CD4-positive, CD25-positive, alpha-beta regulatory T cell (primary cell): ENCODE measurements around the gene HOXD4. TPM values are rescaled to one million over a fixed set of nuclear protein-coding genes. Genes with fewer than 3 reads are reported as not detected.

Experiments used
- ATAC-seq, 2 donors: fragments of 150-1000 bp; cut with Tn5 transposase; one replicate each; pipeline ENCODE4 v1.10.0; 2021; ENCODE audit warnings: low read depth in 2 of 2, moderate number of reproducible peaks in 2 of 2, moderate library complexity in 1 of 2
- DNase-seq, 3 donors: peaks; one replicate each; pipeline versions ENCODE4 v3.0.0 to v3.0.0-alpha.2; 2012 to 2022; ENCODE audit warnings: mixed read lengths in 1 of 3
- H3K27ac ChIP-seq: one replicate; pipeline ENCODE4 v1.7.0; 2013; ENCODE audit warnings: mild to moderate bottlenecking, low read length; ENCODE audit not compliant: insufficient read depth, poor library complexity, severe bottlenecking
- H3K27me3 ChIP-seq: one replicate; pipeline ENCODE4 v1.7.0; 2013; ENCODE audit warnings: low read length; ENCODE audit not compliant: control insufficient read depth, insufficient read depth
- H3K36me3 ChIP-seq: one replicate; pipeline ENCODE4 v1.7.0; 2013; ENCODE audit warnings: mild to moderate bottlenecking, low read length, moderate library complexity; ENCODE audit not compliant: control insufficient read depth, insufficient read depth
- H3K4me1 ChIP-seq: 2 replicates; pipeline ENCODE4 v1.7.0; 2013; ENCODE audit warnings: mild to moderate bottlenecking, low read length; ENCODE audit not compliant: insufficient read depth, control insufficient read depth, poor library complexity, severe bottlenecking
- H3K4me3 ChIP-seq: one replicate; pipeline ENCODE4 v1.7.0; 2013; ENCODE audit warnings: low read depth, mild to moderate bottlenecking, low read length, moderate library complexity
- H3K9me3 ChIP-seq, 2 experiments: 1 replicate in 1 of 2; 2 replicates in 1 of 2; pipeline ENCODE4 v1.7.0; 2013; ENCODE audit warnings: low read length in 2 of 2, mild to moderate bottlenecking in 1 of 2, moderate library complexity in 1 of 2; ENCODE audit not compliant: control insufficient read depth in 2 of 2
- H3K27ac Mint-ChIP-seq, 3 donors: one replicate each; pipeline ENCODE4 v1.8.0; 2020 to 2022; ENCODE audit warnings: mild to moderate bottlenecking in 3 of 3, mixed read lengths in 3 of 3, moderate library complexity in 2 of 3
- H3K27me3 Mint-ChIP-seq: one replicate; pipeline ENCODE4 v1.8.0; 2022; ENCODE audit warnings: mild to moderate bottlenecking, mixed read lengths
- H3K36me3 Mint-ChIP-seq: one replicate; pipeline ENCODE4 v1.8.0; 2020; ENCODE audit warnings: mixed read lengths
- H3K4me1 Mint-ChIP-seq, 4 donors: one replicate each; pipeline ENCODE4 v1.8.0; 2020 to 2022; ENCODE audit warnings: mixed read lengths in 4 of 4, mild to moderate bottlenecking in 1 of 4
- H3K4me3 Mint-ChIP-seq, 4 donors: one replicate each; pipeline ENCODE4 v1.8.0; 2020 to 2022; ENCODE audit warnings: mild to moderate bottlenecking in 4 of 4, mixed read lengths in 4 of 4, moderate library complexity in 3 of 4
- H3K9me3 Mint-ChIP-seq, 7 donors: one replicate each; pipeline ENCODE4 v1.8.0; 2020 to 2022; ENCODE audit warnings: mixed read lengths in 7 of 7, mild to moderate bottlenecking in 3 of 7, moderate library complexity in 2 of 7
- polyA plus RNA-seq, 4 donors: library from polyadenylated mRNA; unstranded; fragments of 300-500 nt; fragmentation: Illumina TruSeq; gene quantifications; one replicate each; pipeline ENCODE4 v1.2.3, GENCODE V29; 2021
- total RNA-seq: library from RNA; stranded (reverse); gene quantifications from one replicate; pipeline ENCODE4 v1.2.3, GENCODE V29; 2022

Gene HOXD4
- total and polyA plus RNA-seq, 5 donors from 2014 or later = not detected

DNA sequence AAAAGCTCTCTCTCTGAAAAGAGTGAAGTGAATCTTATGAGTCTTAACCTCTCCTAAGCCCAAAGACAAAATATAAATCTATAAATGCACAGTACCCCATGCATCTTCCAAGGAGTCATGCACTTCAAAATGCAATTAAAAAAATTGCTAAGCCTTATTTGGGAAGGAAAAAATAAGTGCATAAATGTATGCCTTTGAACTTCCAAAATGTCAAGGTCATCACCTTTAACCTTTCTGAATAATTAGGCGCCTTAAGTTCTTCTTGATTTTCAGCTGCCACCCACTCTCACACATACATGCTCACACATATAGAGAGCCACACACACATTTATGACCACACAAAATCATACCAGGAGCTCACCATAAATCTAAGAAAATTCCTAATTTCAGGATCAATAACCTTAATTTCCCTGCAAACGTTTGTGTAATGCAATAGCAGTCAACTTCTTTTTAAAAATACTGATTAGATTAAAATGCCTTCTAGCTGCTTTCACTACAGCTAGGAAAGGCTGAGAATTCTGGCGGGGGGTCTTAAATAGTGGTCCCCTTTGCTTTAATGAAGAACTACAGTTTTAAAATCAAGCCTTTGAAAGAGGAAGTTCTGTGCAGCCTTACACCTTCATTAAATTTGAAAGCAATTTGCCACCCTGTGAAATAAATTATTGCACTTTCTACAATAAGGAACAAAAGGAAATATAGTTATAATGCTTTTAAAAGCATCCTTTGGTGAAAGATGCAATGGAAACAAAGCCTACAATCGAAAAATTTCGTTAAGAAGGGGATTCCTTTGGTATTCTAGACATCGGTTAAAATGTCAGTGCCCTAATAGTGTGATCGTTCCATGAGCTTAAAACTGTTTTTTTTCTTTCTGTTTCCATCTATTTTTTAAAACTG, 40.7 kb upstream of the HOXD4 start:
- peaks cover 57% of the 10 kb centered on the region for H3K27me3 ChIP-seq
- Mint-ChIP-seq H3K27ac (no peak overlapping the region), H3K36me3 (peaks cover 4% of the 10 kb centered on the region), H3K4me3 (peak overlapping the region in 1 of 4 donors; percentile 54), H3K4me1 (peaks cover 0 to 26% (median 13%) of the 10 kb centered on the region in 4 donors), H3K9me3 (peaks cover 0 to 16% (median 2%) of the 10 kb centered on the region in 7 donors), H3K27me3 (peaks cover 88% of the 10 kb centered on the region)
- H3K4me3 ChIP-seq = no peak overlapping the region
- H3K4me1 ChIP-seq = peaks cover 8% of the 10 kb centered on the region
- H3K36me3 ChIP-seq = no peaks in the 10 kb centered on the region
- DNase-seq = no peak
- H3K9me3 ChIP-seq = peaks cover 0 to 14% of the 10 kb centered on the region in 2 experiments
- no peak overlapping the region for H3K27ac ChIP-seq
- no peak for ATAC-seq

DNA sequence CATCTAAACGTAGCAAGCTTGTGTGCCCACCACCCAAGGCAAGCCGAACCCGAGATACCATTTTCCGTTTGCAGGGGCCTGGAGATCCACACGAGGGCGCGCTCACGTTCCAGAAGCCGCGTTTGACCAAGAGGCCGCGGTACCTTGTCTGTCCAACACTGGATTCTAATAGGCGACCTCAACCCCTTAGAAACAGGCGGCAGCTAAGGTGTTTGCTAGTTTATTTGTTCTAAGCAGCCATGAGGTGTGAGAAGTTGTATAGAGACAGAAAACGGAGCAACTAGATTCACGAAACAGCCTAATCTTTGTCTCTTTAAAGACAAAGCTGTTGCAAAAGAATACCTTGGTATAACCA, 40.1 kb upstream of the HOXD4 start:
- H3K27me3 Mint-ChIP-seq = peaks cover 84% of the 10 kb centered on the region
- Histone ChIP-seq H3K27me3 (peaks cover 54% of the 10 kb centered on the region), H3K4me1 (peaks cover 8% of the 10 kb centered on the region), H3K36me3 (no peaks in the 10 kb centered on the region), H3K4me3 (no peak overlapping the region), H3K27ac (no peak overlapping the region), H3K9me3 (peaks cover 0 to 14% of the 10 kb centered on the region in 2 experiments)
- no peak for ATAC-seq
- peak overlapping the region in 2 of 4 donors; percentile 5 to 54 for H3K4me3 Mint-ChIP-seq
- peaks cover 0 to 16% (median 2%) of the 10 kb centered on the region in 7 donors for H3K9me3 Mint-ChIP-seq
- H3K27ac Mint-ChIP-seq = no peak overlapping the region
- DNase-seq = peak in 1 of 3 donors; percentile 38
- peaks cover 4% of the 10 kb centered on the region for H3K36me3 Mint-ChIP-seq
- peaks cover 0 to 20% (median 9%) of the 10 kb centered on the region in 4 donors for H3K4me1 Mint-ChIP-seq

DNA sequence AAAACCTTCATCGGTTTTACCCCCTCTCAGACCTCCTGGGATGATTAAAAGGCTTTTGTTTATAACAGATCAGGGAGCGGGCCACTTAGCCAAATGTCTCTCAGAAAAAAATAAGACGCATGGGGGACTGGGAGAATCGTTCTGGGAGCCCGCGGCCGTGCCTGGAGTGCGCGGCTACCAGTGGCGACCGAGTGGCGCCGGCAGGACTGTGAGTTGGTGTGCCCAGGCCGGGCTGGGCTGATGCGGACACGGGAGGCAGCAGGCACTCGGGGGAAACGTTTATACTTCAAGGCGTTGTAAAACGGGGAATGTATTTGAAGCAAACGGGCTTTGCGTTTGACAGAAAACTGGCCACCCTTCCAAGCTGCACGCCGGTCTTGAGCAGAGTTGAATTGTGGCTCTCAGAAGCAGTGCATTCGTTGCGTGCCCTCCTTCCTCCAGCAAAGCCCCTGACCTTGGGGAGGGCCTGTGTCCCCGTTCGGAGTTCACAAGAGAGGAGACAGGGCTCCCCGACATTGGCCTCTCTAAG, 39.4 kb upstream of the HOXD4 start:
- no peak for ATAC-seq

DNA sequence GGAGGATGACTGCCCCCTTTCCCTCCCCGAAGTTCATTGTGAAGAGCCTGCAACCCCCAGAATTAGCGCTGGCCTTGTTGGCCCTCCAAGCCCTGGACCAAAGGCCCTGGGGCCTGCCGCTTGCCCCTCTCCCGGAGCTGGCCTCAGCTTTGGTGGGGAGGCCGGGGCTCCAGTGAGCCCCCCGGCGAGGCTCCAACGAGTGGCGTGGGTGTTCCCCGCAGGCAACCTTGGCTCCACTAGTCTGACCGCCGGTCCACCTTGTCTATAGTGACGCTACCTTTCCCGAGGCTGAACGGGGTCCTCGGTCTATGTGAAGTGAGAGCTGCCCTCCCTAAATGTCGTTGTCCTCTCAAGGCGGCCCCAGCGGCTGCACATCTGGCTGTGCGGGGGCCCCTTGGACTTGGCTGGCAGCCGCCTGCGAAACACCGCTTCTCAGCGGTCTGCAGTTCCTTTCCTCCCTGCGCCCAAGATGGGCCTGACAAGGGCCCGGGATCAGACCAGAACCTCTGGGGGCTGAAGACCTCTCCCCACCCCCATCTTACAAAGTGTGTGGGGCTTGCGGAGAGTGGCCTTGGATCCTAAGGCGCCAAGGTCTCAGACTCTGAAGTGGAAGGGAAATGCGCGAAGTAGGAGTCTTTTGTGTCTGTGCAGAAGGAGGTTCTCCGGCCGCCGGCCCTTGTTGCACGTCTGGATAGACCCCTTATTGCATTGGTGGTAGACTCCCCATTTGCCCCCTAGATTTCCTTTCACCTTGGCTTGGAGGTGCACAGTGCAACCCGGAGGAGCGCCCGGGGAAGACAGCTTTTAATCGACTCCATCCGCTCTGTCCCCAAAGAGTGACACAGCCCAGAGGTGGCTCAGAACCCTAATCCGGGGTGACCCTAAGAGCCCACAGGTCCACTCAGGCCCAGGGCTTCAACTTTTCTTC, 38.7 kb upstream of the HOXD4 start:
- Histone ChIP-seq H3K9me3 (peaks cover 0 to 26% of the 10 kb centered on the region in 2 experiments), H3K4me1 (no peaks in the 10 kb centered on the region), H3K27me3 (peaks cover 59% of the 10 kb centered on the region), H3K4me3 (no peak overlapping the region), H3K36me3 (no peaks in the 10 kb centered on the region), H3K27ac (no peak overlapping the region)
- H3K4me1 Mint-ChIP-seq = peaks cover 0 to 14% (median 7%) of the 10 kb centered on the region in 4 donors
- H3K27me3 Mint-ChIP-seq = peaks cover 88% of the 10 kb centered on the region
- ATAC-seq = no peak
- H3K9me3 Mint-ChIP-seq = peaks cover 0 to 22% (median 2%) of the 10 kb centered on the region in 7 donors
- H3K27ac Mint-ChIP-seq = no peak overlapping the region
- H3K36me3 Mint-ChIP-seq = peaks cover 4% of the 10 kb centered on the region
- DNase-seq = no peak
- H3K4me3 Mint-ChIP-seq = peak overlapping the region in 2 of 4 donors; percentile 22 to 54

More for the DNA sequence above, 39.4 kb upstream of the HOXD4 start:
- H3K27ac ChIP-seq = no peak overlapping the region
- DNase-seq = no peak
- peaks cover 56% of the 10 kb centered on the region for H3K27me3 ChIP-seq
- H3K36me3 ChIP-seq = no peaks in the 10 kb centered on the region
- peaks cover 0 to 17% (median 8%) of the 10 kb centered on the region in 4 donors for H3K4me1 Mint-ChIP-seq
- peak overlapping the region in 1 of 3 donors; percentile 56 for H3K27ac Mint-ChIP-seq
- no peak overlapping the region for H3K4me3 Mint-ChIP-seq
- peaks cover 85% of the 10 kb centered on the region for H3K27me3 Mint-ChIP-seq
- H3K9me3 Mint-ChIP-seq = peaks cover 0 to 21% (median 2%) of the 10 kb centered on the region in 7 donors
- no peak overlapping the region for H3K4me3 ChIP-seq
- H3K4me1 ChIP-seq = peaks cover 3% of the 10 kb centered on the region
- peaks cover 0 to 20% of the 10 kb centered on the region in 2 experiments for H3K9me3 ChIP-seq
- peaks cover 4% of the 10 kb centered on the region for H3K36me3 Mint-ChIP-seq

DNA sequence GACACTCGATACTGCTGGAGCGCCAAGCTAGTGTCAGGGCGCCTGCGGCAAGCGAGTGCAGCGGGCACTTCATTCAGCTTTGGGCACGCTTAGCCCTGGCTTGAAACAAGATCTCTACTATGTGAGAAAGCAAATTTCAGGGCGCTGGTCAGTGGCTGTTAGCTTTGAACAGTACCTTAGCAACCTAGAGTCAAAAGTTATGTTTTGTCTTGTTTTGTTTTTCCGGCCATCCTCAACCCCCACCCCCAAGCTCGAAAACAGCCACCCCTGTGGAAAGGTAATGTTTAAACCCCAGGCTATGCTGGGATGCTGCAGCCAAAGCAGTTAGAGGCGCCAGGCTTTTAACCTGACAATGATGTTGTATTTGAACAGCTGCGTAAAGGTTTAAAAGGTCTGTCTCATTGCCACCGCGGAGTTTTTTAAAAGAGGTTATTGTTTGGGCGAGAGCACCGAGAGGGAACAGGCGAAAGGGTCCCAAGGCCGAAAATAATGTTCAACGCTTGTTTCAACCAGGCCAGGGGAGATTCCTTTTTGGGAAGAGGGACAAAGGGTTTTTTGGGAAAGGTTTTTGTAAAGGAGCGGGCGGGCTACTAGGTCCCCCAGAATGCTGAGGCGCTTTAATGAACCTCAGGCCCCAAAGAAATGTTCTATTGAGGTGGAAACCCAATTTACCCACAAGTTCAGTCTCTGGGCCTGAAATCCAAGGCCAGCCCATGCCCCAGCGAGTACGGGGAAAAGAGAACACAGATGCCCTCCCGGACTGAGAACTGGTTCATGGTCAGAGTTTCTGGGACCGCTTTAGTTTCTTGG, 37.0 kb upstream of the HOXD4 start:
- Histone ChIP-seq H3K4me3 (no peak overlapping the region), H3K9me3 (peaks cover 3 to 24% of the 10 kb centered on the region in 2 experiments)
- no peak overlapping the region for H3K27ac Mint-ChIP-seq

DNA sequence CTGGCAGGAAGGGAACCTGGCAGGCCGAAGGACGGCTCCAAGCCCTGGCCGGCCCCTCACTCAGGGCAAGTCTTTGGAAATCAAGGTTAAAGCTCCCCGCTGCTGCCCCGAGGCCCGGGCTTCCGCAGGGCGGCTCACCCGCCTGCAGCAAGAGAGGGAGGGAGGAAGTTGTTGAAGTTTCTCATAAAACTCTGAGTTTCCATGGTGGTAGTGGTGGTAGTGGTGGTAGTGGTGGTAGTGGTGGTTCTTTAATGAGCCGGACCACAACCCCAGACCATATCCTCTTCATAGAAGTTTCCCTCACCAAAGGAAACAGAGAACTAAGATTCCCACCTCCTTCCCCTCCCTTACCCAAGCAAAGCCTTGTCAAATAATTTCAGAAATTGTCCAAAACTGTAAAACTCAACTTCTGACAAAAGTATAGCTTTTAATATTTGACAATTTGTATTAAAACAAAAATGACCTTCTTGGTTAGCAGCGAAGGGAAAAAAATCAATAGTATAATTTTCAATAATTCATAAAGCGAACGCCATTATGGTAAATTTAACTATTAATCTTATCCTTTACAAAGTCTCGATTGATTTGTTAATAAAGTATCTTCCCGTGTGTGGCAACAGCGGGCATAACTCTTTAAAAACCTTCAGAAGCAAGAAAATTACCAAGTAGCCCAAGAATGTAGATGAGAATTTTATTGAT, 36.3 kb upstream of the HOXD4 start:
- Histone ChIP-seq H3K36me3 (no peaks in the 10 kb centered on the region), H3K4me1 (no peaks in the 10 kb centered on the region), H3K9me3 (peaks cover 6 to 22% of the 10 kb centered on the region in 2 experiments), H3K4me3 (no peak overlapping the region), H3K27me3 (peaks cover 70% of the 10 kb centered on the region), H3K27ac (no peak overlapping the region)
- peaks cover 0 to 8% (median 5%) of the 10 kb centered on the region in 4 donors for H3K4me1 Mint-ChIP-seq
- no peak overlapping the region for H3K4me3 Mint-ChIP-seq
- ATAC-seq (no peak), DNase-seq (no peak)
- peaks cover 90% of the 10 kb centered on the region for H3K27me3 Mint-ChIP-seq
- H3K27ac Mint-ChIP-seq = no peak overlapping the region
- peaks cover 0 to 25% (median 3%) of the 10 kb centered on the region in 7 donors for H3K9me3 Mint-ChIP-seq
- H3K36me3 Mint-ChIP-seq = peaks cover 3% of the 10 kb centered on the region

More for the DNA sequence above, 37.0 kb upstream of the HOXD4 start:
- Histone ChIP-seq H3K27me3 (peaks cover 69% of the 10 kb centered on the region), H3K4me1 (no peaks in the 10 kb centered on the region), H3K36me3 (no peaks in the 10 kb centered on the region), H3K27ac (no peak overlapping the region)
- DNase-seq = no peak
- H3K36me3 Mint-ChIP-seq = peaks cover 5% of the 10 kb centered on the region
- H3K4me1 Mint-ChIP-seq = peaks cover 4 to 8% (median 6%) of the 10 kb centered on the region in 4 donors
- H3K4me3 Mint-ChIP-seq = no peak overlapping the region
- ATAC-seq = no peak
- H3K27me3 Mint-ChIP-seq = peaks cover 91% of the 10 kb centered on the region
- peaks cover 0 to 22% (median 3%) of the 10 kb centered on the region in 7 donors for H3K9me3 Mint-ChIP-seq
